NCI-H226 (cell line): ENCODE data around the gene ATP2A3.
A peak's percentile ranks its signal among the peaks of the same experiment; 100 is the strongest.

Experiments used
- DNase-seq: peaks from one replicate; pipeline ENCODE4 v3.0.0-alpha.2; 2015

The ATP2A3 gene

DNA sequence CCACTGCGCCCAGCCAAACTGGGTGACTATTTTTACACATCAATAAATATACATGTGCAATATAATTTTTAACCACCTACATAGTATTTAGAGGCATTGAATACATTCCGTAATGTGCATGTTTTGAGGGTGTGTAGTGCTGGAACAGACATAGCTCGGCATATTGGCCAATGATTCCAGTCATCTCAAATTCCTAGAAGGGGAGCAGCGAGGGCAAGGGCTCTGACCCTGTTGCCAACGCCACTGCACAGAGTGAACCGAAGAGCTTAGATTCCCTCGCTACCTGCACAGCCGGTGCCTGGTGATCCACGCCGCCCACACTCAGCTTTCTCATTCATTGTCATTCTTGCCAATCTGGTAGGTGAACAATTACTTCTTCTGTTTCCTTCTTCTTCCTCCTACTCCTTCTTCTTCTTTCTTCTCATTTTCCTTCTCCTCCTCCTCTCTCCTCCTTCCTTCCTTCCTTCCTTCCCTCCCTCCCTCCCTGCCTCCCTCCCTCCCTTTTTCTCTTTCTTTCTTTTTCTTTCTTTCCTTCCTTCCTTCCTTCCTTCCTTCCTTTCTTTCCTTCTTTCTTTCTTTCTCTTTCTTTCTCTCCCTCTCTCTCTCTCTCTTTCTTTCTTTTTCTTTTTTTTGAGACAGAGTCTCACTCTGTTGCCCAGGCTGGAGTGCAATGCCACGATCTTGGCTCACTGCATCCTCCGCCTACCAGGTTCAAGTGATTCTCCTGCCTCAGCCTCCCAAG is 26.3 kb upstream of the ATP2A3 start:
- DNase-seq = no peak

DNA sequence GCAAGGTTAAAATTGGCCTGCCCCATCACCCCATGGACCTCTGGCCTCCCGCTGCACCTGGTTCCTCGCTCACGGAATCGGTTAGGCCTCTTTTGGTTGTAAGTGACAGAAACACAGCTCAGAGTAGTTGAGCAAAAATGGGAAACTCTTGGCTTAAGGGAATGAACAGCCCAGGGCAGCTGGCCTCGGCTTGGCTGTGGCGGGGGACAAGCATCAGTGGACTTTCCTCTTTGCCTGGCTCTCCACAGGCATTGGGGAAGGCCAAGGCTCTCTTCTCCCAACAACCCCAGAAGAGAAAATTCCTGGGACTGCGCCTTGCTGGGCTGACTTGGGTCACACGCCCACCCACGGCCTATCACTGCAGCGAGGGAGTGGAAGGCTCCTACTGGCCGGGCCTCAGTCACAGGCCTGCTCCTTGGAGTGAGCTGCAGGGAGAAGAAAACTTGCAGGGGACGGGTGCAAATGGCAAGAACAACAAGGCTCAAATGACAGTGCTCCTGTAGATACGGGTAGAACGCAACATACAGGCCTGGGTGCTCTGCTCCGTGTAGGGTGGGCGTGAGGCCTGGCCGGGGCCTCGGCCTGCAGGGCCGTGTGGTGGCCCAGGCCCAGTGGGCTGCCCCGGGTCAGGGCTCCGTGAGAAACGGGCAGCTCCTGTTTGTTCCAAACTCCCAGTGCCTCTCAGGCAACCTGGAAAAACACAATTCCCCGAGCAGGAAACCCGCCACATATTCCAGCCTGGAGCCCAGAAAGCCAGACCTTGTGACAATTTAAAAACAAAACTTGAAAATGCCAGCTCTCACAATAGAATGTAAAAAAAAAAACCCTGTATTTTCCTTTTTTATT is 25.0 kb upstream of the ATP2A3 start:
- no peak for DNase-seq

DNA sequence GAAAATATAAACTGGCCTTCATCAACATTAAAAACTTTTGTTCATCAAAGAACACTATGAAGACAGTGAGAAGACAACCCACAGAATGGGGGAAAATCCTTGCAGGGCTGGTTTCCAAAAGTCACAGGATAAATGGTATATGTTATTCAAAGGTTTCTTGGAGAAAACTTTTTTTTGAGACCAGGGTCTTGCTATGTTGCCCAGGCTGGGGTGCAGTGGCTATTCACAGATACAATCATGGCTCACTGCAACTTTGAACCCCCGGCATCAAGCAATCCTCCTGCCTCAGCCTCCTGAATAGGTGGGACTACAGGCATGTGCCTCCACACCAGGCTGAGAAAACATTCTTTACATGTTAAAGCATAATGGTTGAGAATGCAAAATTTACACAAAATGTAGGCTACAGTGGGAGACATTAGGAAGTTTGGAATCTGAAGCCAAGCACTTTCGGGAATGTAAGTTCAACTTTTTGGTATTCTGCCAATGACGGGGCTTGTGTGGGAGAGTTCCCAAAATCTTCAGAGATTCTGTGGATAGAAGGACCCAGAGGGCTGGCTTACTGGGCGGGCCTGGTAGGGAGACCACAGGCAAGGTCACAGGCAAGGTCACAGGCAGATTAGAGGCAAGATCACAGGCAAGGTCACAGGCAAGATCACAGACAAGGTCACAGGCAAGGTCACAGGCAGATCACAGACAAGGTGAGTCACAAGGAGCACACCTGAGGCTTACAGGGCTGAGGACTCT is 24.2 kb upstream of the ATP2A3 start:
- no peak for DNase-seq

DNA sequence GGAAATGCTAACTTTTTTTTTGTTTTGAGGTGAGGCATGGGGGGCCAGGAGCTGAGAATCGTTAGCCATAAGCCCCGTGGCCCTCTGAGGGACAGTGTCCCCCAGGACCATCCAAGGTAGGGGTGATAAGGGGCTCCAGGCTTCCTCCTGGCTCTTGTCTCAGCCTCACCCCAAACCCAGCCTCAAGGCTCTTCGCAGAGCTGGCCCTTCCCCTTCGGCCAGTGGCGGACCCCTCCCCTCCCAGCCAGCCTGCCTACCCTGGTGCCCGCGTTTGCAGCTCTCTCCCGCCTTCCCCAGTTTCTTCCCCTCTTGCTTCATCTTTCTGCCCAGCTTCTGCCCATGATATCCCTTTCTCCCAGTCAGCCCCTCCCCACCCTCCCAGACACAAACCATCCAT is 22.7 kb upstream of the ATP2A3 start:
- DNase-seq = no peak

DNA sequence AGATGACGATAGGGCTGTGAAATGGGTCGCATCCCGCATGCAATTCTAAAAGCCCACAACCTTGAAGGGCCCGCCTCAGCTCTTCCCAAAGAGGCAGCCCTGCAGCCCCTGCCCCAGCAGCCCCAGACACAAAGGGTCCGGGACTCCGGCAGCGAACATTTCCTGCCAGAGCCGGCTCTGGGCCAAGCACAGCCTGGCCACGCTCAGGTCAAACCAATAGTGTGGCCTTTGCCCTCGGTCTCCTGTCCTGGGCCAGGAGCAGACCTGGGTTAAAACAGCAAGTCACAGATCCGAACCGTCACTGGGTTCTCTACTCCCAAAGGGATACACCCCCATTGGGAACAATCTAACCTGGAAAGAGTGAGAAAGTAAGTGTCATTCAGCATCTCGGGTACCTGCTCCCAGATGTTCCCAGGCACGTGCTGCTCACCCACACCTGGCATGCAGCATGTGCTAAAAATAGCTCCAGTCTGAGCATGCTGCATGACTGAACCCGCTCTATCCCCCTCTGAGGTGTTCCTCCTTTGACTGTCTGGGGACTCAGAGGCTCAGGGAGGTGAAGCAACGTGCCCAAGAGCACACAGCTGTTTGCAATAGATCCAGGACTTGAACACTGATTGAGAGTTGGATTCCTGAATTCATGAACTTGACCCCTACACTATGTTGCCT is 22.2 kb upstream of the ATP2A3 start:
- DNase-seq = no peak

DNA sequence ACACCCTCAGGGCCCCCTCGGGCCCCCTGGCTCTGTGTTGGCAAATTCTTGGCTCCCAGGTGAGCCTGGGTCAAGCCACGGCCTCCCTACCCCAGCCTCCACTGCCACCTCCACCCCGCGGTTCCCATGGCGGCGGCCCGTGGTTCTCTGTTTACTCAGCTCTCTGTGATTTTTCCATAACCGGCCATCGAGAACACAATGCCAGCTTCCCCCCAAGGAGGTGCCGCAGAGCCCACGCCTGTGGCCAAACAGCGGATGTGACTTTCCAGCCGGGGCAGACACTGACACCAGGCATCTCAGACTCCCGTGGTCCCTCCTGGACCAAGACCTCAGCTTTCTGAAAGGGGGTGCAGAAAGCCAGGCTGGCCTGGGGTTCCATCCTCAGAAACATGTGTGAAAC is 21.6 kb upstream of the ATP2A3 start:
- no peak for DNase-seq

DNA sequence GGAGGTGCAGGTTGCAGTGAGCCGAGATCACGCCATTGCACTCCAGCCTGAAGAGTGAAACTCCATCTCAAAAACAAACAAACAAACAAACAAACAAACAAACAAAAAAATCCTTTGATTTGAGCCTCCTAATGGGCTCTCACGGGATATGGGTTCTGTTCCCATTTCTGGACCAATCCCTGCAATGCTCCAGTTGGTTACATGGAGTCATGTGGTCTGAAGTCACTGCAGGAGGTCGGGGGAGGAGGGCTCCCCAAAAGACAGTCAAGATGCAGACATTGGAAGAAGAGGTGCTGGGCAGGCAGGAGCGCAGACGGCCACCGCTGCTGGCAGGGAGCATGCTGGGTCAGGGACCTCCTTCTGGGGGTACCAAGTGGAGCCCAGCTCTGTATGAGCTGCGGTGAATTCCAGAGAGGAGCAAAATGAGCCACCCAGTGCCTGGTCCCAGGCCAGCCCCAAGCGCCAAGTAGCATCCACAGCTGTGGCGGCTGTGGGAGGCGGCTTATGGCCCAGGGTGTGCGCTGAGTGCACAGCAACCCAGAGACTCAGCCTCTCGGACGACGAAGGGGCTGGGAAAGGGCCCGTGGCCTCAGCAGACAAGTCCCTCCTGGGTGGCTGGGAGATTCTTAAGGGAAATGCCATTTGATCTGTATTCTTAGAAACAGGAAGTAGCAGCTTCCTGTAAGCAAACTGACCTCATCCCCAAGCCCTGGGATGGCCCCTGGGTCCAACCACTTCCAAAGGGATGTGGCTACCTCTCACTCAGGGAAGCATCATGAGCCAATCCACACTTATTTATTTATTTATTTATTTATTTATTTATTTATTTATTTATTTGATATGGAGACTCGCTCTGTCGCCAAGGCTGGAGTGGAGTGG is 19.6 kb upstream of the ATP2A3 start:
- DNase-seq = peak; percentile 31

DNA sequence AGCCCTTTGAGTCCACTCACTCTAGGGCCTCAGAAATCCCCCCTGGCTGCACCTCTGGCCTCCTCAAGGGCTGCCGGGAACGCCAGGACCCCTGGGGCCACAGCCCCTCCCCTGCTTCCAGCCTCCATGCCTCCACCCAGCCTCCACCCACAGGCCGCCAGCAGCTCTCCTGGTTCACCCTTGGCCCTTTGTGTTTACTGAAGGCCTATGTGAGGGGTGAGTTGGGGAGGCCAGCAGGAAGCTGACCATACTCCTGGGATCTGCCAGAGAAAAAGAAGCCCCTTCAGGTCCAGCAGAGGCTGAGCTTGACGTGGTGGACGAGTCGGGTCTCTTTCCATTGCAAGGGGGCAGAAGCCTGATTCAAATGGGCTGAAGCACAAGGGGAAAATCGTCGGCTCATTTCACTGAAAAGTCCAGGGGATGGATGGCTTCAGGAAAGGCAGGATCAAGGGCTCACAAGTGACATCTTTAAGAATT is 18.3 kb upstream of the ATP2A3 start:
- no peak for DNase-seq

DNA sequence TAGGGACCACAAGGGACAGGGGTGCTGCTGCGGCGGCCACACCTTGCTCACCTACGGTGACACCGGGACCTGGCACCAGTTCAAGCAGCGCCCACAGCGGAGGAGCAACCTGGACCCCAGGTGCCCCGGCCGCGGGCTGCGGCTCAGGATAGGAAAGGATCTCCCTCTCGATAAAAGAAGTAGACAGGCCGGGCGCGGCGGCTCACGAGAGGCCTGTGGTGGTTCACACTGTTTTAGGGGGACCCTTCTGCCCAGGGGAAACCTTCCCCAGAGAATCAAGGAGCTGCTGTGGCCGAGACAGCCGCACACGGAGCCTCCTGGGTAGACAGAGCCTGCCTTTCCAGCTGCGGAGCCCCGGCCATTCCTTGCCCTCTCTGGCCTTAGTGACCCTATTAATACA is 17.9 kb upstream of the ATP2A3 start:
- DNase-seq = no peak

DNA sequence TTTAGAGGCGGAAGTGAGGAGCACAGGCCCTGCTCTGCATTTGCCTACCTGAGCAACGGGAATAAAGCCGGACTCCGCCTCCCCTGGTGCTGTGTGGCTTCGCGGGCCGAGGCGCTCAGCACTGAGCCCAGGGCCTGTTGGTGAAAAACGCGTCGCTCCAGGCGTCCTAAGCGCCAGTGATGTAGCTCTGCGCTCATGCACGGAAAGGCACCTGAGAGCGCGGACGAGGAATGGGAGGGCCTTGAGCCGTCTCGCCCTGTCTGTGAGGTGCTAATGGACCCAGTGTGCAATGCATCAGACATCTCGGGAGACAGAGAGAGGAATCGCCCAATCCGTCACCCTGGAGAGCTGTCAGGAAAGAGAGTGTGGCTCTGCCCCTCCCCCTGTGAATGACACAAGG is 17.2 kb upstream of the ATP2A3 start:
- no peak for DNase-seq

DNA sequence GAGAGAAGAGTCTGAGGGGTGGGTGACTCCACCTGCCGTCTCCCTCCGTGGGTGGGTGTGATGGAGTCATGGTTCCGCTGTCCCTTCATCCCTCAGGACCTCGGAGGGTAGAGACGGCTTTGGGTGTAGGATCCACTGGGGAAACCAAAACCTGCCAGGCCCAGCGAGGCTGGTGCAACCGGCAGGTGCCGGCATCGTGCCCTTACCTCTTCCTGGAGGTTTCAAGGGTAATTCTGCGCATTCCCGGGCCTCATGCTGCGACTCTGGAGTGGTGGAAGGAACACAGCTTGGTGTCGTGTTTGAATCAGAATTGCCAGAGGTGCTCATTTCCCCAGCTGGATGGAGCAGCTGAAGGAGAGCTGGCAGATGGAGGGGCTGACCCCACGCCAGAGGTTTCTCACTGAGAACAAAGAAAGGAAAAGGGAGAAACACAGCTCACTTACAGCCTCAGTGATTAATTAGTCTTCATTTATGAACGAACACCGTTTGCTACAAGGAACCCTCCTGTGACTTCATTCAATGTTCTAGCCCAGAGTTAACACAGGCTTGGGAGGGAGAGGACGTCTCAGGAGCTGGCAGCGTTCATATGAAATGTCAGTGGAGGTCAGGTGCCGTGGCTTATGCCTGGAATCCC is 16.3 kb upstream of the ATP2A3 start:
- DNase-seq = no peak

DNA sequence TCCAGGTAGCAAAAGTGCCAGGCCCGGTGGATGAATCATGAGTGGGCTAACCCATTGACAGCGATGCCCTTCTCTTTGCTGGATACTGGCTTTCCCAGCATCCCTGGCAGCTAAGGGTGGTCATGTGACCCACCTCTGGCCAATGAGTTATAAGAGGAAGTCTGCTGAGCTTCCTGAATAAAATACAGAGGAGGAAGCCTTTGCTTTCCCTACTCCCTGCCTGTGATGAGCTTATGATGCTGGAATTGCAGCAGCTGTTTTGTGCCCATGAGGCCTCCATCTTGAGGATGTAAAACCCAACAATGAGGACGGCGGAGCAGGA is 15.0 kb upstream of the ATP2A3 start:
- no peak for DNase-seq

DNA sequence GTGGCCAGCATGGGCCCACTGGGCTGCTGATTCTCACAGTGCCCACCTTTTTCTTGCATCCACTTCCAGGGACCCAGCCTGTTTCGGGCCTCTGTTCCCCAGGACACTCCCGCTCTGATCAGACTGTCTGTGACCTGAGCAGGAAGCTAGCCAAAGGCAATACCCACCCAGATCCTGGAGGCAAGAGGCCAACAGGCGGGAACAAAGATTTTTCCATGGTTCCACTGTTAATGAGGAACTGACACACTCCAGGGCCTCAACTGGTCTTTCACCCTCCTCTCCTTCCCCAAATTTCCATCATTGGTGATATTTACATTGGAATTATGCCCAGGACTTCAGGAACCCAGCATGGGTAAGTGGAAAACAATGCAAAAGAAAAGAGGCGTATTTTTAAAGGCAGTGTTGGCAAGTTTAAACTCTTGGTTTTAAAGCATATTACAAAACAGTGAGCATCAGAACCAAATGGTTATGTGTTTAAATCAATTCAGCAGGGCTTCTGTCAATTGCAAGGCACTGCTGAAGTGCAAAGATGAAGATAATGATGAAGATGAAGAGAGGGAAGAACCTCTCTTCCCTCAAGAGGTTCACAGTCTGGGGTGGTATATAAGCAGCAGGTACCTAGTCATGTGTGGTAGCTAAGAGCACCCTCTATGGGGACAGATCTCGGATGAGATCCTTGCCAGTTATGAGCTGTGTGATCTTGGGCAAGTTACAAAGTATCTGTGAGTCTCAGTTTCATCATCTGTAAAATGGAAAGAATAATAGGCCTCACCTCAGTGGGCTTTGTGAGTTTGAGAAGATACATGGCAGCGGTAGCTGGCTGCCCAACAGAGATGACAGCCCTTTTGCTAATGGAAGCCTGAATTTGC is 14.4 kb upstream of the ATP2A3 start:
- DNase-seq = no peak

DNA sequence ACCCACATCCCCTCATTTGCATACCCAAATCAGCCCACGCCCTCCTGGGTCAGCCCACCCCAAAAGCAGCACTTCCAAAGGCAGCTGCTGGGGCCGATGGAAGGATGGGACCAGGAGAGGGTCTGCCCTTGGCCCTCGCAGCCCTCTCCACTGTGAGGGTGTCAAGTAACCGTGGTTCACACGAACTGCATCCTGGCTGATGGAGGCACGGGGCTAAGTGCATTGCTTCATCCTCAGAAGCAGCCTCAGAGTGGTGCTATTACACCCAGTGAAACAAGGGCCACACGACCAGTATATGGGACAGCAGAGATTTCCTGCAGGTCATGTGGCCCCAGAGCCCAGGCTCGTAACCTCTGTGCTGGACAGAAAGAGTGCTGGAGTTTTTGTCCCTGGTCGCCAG is 13.2 kb upstream of the ATP2A3 start:
- DNase-seq = no peak

DNA sequence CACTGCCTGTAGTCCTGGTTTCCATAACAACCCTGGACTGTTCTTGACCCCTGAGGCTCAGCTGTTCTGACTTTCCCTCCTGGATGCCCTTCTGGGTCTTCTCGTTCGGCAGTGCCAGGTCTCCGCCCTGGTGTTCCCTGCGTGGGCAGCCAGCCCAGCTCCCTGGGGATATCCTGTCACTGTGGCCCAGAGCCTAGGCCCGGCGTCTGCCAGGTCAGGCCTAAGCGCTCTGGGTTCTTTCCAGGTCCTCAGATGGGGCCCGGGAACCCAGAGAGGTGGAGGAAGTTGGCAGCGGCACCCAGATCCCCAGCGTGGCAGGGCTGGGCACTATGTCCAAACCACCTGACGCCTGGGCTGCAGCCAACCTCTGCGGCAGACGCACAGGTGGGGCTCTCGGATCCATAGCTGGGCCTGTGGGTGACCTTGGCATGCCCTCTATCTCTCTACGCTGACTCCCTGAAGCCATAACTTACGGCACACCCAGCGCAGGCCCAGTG is 12.5 kb upstream of the ATP2A3 start:
- no peak for DNase-seq

DNA sequence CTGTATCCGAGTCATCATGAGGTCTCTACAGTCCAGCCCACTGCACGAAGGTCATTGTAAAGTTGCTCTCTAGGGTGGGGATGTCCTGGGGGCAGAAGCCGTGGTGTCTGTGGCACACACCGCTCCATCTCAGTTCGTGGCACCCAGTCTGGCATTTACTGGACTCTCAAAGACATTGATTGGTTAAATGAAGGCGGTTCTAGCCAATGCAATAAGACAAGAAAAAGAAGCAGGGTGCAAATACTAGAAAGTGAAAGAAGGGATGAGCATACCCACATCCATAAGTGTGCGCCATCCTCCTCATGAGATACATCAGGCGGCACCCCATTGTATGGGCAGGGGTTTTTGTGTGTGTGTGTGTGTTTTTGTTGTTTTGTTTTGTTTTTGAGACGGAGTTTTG is 10.7 kb upstream of the ATP2A3 start:
- DNase-seq = no peak

DNA sequence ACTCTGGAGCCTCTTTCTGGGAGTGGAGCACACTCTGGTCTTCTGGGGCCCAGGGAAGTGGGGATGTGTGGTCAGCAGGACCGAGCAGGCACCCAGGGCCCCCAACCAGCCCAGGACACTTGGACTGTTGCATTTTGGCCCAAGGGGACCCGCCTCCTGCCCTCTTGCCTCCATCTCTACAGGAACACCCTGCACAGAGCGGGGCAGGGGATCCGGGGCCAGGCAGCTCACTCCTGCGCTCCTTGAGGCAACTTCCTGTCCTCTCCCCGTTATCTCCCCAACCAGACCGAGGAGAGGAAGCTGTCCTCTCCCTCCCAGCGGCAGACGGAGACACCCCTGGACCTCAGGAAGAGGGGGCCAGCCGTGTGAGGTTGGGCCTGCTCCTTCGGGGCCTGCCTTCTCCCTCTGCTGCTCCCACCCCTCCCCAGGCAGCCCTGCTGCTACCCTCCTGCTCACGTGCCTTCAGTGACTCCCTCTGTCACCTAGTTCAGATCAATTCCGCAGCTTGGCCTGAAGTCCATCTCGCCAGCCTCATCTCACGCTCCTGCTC is 10.0 kb upstream of the ATP2A3 start:
- no peak for DNase-seq

DNA sequence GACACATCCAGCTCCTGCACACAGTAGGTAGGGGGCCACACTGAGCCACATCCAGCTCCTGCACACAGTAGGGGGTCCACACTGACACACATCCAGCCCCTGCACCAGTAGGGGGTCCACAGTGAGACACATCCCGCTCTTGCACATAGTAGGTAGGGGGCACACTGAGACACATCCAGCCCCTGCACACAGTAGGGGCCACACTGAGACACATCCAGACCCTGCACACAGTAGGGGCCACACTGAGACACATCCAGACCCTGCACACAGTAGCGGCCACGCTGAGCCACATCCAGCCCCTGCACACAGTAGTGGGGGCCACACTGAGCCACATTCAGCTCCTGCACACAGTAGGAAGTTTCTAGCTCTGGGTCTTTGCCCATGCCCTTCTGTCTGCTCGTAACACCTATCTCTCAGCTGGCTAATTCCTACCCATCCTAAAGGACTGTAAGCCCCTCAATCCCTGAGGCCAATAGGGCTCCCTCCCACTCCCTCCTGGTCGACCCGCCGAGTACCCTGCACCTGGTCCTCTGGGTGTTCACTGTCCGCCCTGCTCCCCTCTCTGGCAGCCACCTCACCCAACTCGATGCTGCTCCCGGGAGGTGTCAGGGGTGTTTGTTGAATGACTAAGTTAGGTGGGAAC is 9.4 kb upstream of the ATP2A3 start:
- no peak for DNase-seq

DNA sequence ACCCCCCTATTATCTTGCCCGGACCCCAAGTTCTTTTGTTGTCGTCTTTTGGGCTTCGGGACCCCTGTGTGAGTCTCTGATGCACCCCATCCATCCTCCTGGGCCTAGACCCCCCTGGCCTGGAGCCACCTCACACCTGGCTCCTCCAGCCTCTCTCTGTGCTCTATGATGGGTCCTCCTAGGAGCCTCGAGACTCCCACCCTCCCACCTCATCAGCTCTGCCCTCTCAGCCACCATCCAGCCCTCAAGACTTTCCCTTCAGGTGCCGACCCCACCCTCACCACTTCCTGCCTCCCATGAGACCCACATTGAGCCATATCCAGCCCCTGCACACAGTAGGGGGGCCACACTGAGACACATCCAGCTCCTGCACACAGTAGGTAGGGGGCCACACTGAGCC is 8.7 kb upstream of the ATP2A3 start:
- DNase-seq = no peak

DNA sequence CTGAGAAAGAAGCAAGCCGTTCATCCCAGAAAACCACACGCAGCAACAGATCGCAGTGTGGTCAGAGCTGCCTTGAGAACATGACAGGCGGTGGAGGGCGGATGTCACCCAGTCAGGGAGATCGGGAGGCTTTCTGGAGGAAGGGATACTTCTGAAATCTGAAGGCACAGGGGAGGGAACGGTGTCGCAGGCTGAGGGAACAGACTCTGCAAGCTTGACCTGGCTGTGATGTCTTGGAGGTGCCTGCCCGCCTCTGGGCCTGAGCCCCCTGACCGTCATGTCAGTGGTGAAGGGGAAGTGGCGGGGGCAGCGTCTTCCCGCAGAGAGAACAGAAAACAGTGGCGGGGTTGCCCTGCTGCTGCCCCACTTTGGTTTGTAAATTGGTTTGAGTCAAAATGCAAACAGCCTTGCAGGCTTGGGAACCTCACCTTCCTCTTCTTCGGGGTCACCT is 8.1 kb upstream of the ATP2A3 start:
- no peak for DNase-seq
